ENCODE results near the gene PCDHGA5.
"Not testable (repeated sequence)": the region's sequence is repeated elsewhere in the genome, so short reads cannot be mapped to it uniquely, and the experiment has no call there.

Gene PCDHGA5

GRCh38 chr5:141326088-141326854 lies 37.7 kb upstream of the PCDHGA5 start:
- TF ChIP-seq CTCF (IDR thresholded peaks at IDR 0.05; ENCODE audit: low read depth, low read length): peak; percentile 80
- peak overlapping the region; percentile 39 for H3K4me3 ChIP-seq (ENCODE audit: low read depth, low read length)
- in situ Hi-C loops (cut with HindIII; ENCODE audit: low sequenced_read_pairs): no loop called here
- DNase-seq (ENCODE audit: low read depth, low spot score): peak; percentile 76

- no peak for DNase-seq (ENCODE audit: low read depth, low spot score)
- no peak for TF ChIP-seq CTCF (IDR thresholded peaks at IDR 0.05; ENCODE audit: low read depth, low read length)
- H3K4me3 ChIP-seq (ENCODE audit: low read depth, low read length): no peak overlapping the region
- in situ Hi-C loops (cut with HindIII; ENCODE audit: low sequenced_read_pairs): no loop called here
These were observed 35.7 kb upstream of the PCDHGA5 start for GRCh38 chr5:141328231-141328630.

- H3K4me3 ChIP-seq (ENCODE audit: low read depth, low read length): peak within 1 kb of the TSS; percentile 24
- DNase-seq (ENCODE audit: low read depth, low spot score): peak; percentile 56
- peak; percentile 45 for TF ChIP-seq CTCF (IDR thresholded peaks at IDR 0.05; ENCODE audit: low read depth, low read length)
- in situ Hi-C loops (cut with HindIII; ENCODE audit: low sequenced_read_pairs): no loop called here
These were observed 33.5 kb upstream of the PCDHGA5 start, which contains the start of gene PCDHGA1 for GRCh38 chr5:141330299-141331080. Gene PCDHGA1, plus strand, starts transcription at chr5:141330514.

- H3K4me3 ChIP-seq (ENCODE audit: low read depth, low read length); DNase-seq (ENCODE audit: low read depth, low spot score); in situ Hi-C loops (cut with HindIII; ENCODE audit: low sequenced_read_pairs): not testable (repeated sequence)
These were observed 31.4 kb upstream of the PCDHGA5 start for GRCh38 chr5:141332571-141332970.

GRCh38 chr5:141338538-141339306 lies 25.2 kb upstream of the PCDHGA5 start, which contains the start of gene PCDHGA2:
Gene PCDHGA2, plus strand, starts transcription at chr5:141338760.
- peak within 1 kb of the TSS; percentile 31 for H3K4me3 ChIP-seq (ENCODE audit: low read depth, low read length)
- DNase-seq (ENCODE audit: low read depth, low spot score): peak; percentile 67
- in situ Hi-C loops (cut with HindIII; ENCODE audit: low sequenced_read_pairs): no loop called here
- peak; percentile 56 for TF ChIP-seq CTCF (IDR thresholded peaks at IDR 0.05; ENCODE audit: low read depth, low read length)

- H3K4me3 ChIP-seq (ENCODE audit: low read depth, low read length); in situ Hi-C loops (cut with HindIII; ENCODE audit: low sequenced_read_pairs); DNase-seq (ENCODE audit: low read depth, low spot score): not testable (repeated sequence)
These were observed 23.1 kb upstream of the PCDHGA5 start for GRCh38 chr5:141340781-141341354.

- no peak for TF ChIP-seq CTCF (IDR thresholded peaks at IDR 0.05; ENCODE audit: low read depth, low read length)
- no peak overlapping the region for H3K4me3 ChIP-seq (ENCODE audit: low read depth, low read length)
- in situ Hi-C loops (cut with HindIII; ENCODE audit: low sequenced_read_pairs): no loop called here
- DNase-seq (ENCODE audit: low read depth, low spot score): no peak
These were observed 21.2 kb upstream of the PCDHGA5 start for GRCh38 chr5:141342773-141343172.
